Left ventricle myocardium inferior (tissue), 1 donor: ENCODE data around the gene PEAR1. TPM values are rescaled to one million over a fixed set of nuclear protein-coding genes. Genes with fewer than 3 reads are reported as not detected.
A peak's percentile ranks its signal among the peaks of the same experiment; 100 is the strongest.

Experiments
- DNase-seq: peaks from one replicate; pipeline ENCODE4 v3.0.0-alpha.2; 2020
- H3K27ac ChIP-seq: fragments of 200-600 bp; replicated peaks from 2 replicates; pipeline ENCODE4 v1.8.0; 2021
- H3K27me3 ChIP-seq: fragments of 200-600 bp; 2 replicates; pipeline ENCODE4 v1.8.0; 2021; ENCODE audit warnings: low read depth
- H3K36me3 ChIP-seq: fragments of 200-600 bp; 2 replicates; pipeline ENCODE4 v1.8.0; 2021
- H3K4me1 ChIP-seq: fragments of 200-600 bp; 2 replicates; pipeline ENCODE4 v1.8.0; 2021
- H3K4me3 ChIP-seq: fragments of 200-600 bp; 2 replicates; pipeline ENCODE4 v1.8.0; 2021; ENCODE audit warnings: mild to moderate bottlenecking, moderate library complexity
- H3K9me3 ChIP-seq: fragments of 200-600 bp; replicated peaks from 2 replicates; pipeline ENCODE4 v1.8.0; 2021
- CTCF ChIP-seq: fragments of 200-600 bp; IDR thresholded peaks from 2 replicates; pipeline ENCODE4 v1.8.0; 2021; ENCODE audit warnings: antibody characterized with exemption, mild to moderate bottlenecking, borderline replicate concordance
- intact Hi-C: fragments of 100-400 bp; cut with micrococcal nuclease; formaldehyde crosslinking; loops from one replicate; pipeline ENCODE4 v1.11.0; 2022
- total RNA-seq: library from RNA; stranded (reverse); fragmentation: NEBNext Ultra II Directional; extraction: Animal tissue kit (Norgen Biotek cat#: 25700); gene quantifications from one replicate; pipeline ENCODE4 v1.2.1, GENCODE V29; 2021
- donor health status: DM: no; HTN: yes; CAD: no; lungs with severe emphysema.

The PEAR1 gene
- total RNA-seq, 1 donor from 2014 or later = 7.1 TPM

- H3K27ac ChIP-seq = peak overlapping the region; percentile 94
- no peak for TF ChIP-seq CTCF
- H3K36me3 ChIP-seq = no peaks in the 10 kb centered on the region
- no peaks in the 10 kb centered on the region for H3K9me3 ChIP-seq
- peak overlapping the region; percentile 72 for H3K4me3 ChIP-seq
- intact Hi-C loops = no loop called here
- no peak for DNase-seq
- peaks cover 70% of the 10 kb centered on the region for H3K4me1 ChIP-seq
- peaks cover 39% of the 10 kb centered on the region for H3K27me3 ChIP-seq
Observed at GRCh38 chr1:156894001-156894400, 483 bp downstream of the PEAR1 start.

GRCh38 chr1:156894711-156895454 lies 1.4 kb downstream of the PEAR1 start:
- no peaks in the 10 kb centered on the region for H3K9me3 ChIP-seq
- intact Hi-C loops = no loop called here
- no peaks in the 10 kb centered on the region for H3K36me3 ChIP-seq
- H3K27ac ChIP-seq = peak overlapping the region; percentile 94
- peak; percentile 72 for DNase-seq
- H3K27me3 ChIP-seq = peaks cover 46% of the 10 kb centered on the region
- H3K4me3 ChIP-seq = peak overlapping the region; percentile 72
- no peak for TF ChIP-seq CTCF
- peaks cover 78% of the 10 kb centered on the region for H3K4me1 ChIP-seq

GRCh38 chr1:156895455-156895812 lies 1.9 kb downstream of the PEAR1 start:
- H3K27ac ChIP-seq = peak overlapping the region; percentile 94
- H3K4me3 ChIP-seq = peak overlapping the region; percentile 72
- DNase-seq = no peak
- peaks cover 48% of the 10 kb centered on the region for H3K27me3 ChIP-seq
- H3K4me1 ChIP-seq = peaks cover 84% of the 10 kb centered on the region
- H3K9me3 ChIP-seq = no peaks in the 10 kb centered on the region
- no peak for TF ChIP-seq CTCF
- intact Hi-C loops = no loop called here
- H3K36me3 ChIP-seq = no peaks in the 10 kb centered on the region

- intact Hi-C loops = no loop called here
- H3K4me3 ChIP-seq = peak overlapping the region; percentile 72
- no peaks in the 10 kb centered on the region for H3K9me3 ChIP-seq
- H3K27ac ChIP-seq = peak overlapping the region; percentile 94
- peaks cover 51% of the 10 kb centered on the region for H3K27me3 ChIP-seq
- H3K36me3 ChIP-seq = no peaks in the 10 kb centered on the region
- TF ChIP-seq CTCF = no peak
- DNase-seq = no peak
- H3K4me1 ChIP-seq = peaks cover 89% of the 10 kb centered on the region
Observed at GRCh38 chr1:156895927-156896326, 2.4 kb downstream of the PEAR1 start.

GRCh38 chr1:156896490-156897033 lies 3.0 kb downstream of the PEAR1 start:
- no peak for TF ChIP-seq CTCF
- H3K36me3 ChIP-seq = no peaks in the 10 kb centered on the region
- H3K9me3 ChIP-seq = no peaks in the 10 kb centered on the region
- H3K27me3 ChIP-seq = peaks cover 51% of the 10 kb centered on the region
- peak overlapping the region; percentile 94 for H3K27ac ChIP-seq
- peaks cover 95% of the 10 kb centered on the region for H3K4me1 ChIP-seq
- DNase-seq = no peak
- peak overlapping the region; percentile 72 for H3K4me3 ChIP-seq
- intact Hi-C loops = no loop called here
